Posterior cingulate gyrus (tissue), 11 donors: Measurements from ENCODE around the gene ITPKB.
"Not testable (repeated sequence)": the region's sequence is repeated elsewhere in the genome, so short reads cannot be mapped to it uniquely, and the experiment has no call there.

Source experiments
- DNase-seq, 10 donors: peaks; one replicate each; pipeline versions ENCODE4 v3.0.0 to v3.0.0-alpha.2; 2020 to 2021; ENCODE audit warnings: mixed read lengths in 3 of 10
- intact Hi-C: fragments of 100-400 bp; cut with DNase I; formaldehyde crosslinking; loops from one replicate; pipeline ENCODE4 v1.15.1; 2023

Gene ITPKB

DNA sequence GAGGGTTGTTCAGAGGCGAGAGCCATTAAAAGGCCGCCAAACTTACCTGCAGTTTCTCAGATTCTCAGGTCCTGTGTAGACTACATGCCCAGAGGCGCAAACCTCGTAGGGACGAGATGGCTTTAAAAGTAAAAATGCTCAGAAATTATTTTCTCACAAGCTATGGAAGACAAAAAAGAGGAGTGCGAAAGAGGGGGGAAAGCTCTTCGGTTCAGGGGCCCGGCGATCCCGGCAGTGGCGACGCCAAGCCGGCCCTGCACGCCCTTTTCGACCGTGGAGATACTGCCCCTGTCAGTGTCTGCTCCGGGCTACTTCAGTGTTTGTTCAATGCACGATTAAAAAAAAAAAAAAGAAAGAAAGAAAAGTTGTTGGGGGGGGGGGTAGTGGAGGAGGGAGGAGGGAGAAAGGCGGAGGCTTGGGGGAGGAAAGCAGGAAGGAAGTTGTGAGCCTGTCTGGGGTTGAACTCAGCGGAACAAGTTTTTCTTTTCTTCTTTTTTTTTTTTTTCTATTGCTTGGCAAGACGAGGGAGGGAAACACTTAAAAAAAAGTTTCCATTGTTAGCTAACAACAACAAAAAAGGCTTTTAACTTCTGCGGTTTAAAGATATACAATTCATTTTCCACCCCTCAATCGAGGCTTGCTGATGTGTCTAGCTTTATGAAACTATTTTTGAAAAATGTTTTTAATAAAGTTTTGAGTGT, at the start of gene ITPKB:
ITPKB (minus strand) TSS at position 288 of the 701 bp plus-strand sequence. CDS start 1,824 bp downstream, outside the sequence.
- peak in 3 of 10 donors; percentile 45 to 90 (median 60) for DNase-seq
- intact Hi-C loops = loop anchor here (2.0 to 10.0 kb wide), 3 partner anchors 37 to 86 kb away; no protein-coding TSS in a partner anchor

DNA sequence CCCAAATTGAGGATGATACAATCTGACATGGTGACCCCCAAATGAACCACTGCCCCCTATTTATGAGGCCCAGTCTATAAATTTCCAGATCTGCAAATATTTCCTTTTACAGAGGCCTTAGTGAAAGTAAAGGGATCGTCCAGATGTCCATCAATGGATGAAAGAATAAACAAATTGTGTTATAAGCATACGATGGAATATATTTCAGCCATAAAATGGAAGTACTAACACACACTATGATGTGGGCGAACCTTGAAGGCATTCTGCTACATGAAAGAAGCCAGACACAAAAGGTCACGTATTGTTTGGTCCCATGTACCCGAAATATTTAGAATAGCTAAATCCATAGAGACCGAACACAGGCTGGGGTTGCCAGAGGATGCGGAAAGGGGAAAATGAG, 48.6 kb upstream of the ITPKB start:
- DNase-seq = no peak
- intact Hi-C loops = loop anchor here (5.0 kb wide), 1 partner anchor 35 kb away; no protein-coding TSS in a partner anchor

DNA sequence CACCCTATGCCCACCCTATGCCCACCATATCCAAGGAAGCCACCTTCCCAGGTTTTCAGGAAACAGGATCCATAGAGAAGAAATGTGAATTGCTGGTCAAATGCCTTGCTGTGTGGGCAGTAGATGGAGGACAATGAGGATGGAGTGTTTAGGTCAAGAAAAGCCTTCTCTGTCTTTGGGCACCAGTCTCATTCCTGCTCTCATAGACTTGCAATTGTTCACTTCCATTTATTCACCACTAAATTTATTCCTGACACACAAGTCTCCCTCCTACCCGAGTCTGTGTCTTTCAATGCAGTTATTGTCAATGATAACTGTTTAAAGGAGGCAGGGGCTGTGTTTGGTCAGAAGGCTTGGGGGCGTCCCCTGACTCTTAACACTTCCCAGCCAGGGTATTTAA, 48.0 kb upstream of the ITPKB start:
- DNase-seq = no peak
- intact Hi-C loops = loop anchor here (5.0 kb wide), 1 partner anchor 35 kb away; no protein-coding TSS in a partner anchor

DNA sequence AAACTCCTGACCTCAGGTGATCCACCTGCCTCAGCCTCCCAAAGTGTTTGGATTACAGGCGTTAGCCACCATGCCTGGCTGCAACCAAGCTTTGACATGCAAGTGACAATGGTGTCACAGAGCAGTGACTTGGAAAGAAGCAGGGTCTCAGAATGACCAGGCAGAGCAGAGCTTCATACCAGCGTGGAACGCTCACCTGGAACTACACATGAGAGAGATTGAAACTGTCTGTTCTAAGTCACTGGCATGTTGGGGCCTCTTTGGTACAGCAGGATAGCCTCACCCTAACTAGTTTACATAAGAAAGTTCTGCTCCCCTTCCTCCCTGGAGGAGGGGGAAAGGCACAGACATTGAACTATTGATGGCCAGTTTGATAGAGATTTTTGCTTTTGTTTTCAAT, 47.5 kb upstream of the ITPKB start:
- intact Hi-C loops = loop anchor here (5.0 kb wide), 1 partner anchor 36 kb away; no protein-coding TSS in a partner anchor
- DNase-seq = no peak

DNA sequence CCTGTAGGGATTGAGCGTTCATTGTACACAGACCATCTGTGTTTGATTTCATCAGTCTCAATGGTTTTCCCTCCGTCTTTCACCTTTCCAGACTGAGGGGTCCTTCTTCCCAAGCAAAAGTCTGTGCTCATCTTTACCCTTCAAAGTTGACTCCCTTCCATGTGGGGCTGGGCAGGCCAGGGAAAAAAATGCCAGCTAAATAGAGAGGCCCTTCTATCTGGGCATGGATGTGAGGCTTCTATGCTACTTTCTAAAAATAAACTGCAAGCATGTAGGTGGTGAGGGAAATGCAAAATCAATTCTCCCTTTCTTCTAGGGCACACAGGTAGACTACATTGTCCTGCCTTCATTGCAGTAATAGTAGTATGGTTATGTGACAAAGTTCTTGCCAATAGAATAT, 46.7 kb upstream of the ITPKB start:
- intact Hi-C loops = loop anchor here (5.0 kb wide), 1 partner anchor 36 kb away; no protein-coding TSS in a partner anchor
- no peak for DNase-seq

DNA sequence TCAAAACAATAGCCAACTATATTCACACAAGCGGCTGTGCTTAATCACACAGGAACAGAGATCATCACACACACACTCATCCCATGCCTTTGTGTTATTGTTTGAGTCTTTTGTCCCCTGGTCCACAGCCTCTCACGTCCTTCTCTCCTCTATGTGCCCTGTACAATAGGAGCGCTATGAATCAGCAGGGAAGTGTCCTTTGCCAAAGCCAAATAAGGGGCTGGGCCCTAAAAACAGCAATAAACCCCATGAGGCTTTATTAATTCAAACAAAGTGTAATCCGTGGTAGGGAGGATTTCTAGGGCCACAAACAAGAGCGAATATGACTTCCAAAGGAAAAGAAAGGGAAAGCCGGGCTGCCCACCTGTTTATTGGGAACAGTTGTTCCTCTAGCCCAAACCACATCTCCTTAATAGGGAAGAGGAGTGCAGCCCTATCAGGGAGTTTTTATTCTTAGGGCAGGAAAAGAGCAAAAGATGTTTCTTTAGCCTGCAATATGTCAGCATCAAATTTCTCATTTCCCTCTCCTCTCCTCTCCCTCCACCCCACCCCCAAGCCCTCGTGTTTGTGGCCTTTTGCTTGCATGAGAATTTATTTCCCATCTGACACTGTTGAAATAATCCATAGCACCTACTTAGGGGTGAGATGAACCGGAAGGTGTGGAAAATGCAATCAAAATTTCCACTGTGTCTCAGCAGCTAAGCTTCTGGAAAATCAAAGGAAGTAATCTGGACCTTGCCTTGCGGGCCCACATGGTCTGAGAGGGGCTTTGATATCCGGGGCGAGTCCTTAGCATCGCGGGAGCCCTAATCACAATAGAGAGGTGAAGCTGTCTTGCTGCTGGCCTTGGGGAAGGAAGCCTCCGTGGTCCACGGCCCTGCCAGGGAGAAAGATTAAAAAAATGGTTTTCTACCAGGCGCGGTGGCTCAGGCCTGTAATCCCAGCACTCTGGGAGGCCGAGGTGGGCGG, 45.3 kb upstream of the ITPKB start:
- intact Hi-C loops = loop anchor here (5.0 kb wide), 1 partner anchor 38 kb away; no protein-coding TSS in a partner anchor
- peak in 5 of 10 donors; percentile 14 to 53 (median 33) for DNase-seq

DNA sequence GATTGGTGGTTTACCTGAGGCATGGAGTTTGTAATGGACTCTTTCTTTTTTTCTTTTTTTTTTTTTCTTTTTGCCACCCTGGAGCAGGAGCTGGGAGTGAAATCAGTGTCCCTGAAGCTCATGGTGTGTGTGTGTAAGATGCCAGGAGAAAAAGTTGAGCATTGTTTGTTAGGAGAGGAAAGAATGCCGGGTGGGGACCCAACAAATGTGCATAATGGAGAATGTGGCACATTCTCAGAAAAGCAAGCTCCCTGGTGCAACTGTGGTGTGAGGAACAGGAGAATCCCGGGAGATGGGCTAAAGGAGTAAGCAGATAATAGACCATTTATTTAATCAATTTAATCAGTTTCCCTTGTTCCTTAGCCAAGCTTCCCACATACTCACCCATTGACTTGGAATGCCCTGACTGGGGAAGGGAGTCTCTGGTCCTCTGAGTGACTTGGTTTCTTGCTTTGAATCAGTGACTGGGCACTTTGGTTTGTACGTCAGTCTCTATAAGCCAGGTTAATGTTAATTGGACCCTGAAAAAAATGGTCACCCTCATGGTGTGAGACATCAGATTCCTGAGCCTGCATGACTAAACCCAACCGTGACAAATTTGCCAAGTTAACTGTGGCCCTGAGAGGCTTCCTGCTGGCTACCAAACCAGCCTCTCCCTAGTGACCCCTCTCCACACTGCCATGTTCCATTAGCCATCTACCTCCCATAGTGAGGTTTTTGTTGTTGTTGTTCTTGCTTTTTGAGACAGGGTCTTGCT, 43.9 kb upstream of the ITPKB start:
- intact Hi-C loops = no loop called here
- DNase-seq = no peak

DNA sequence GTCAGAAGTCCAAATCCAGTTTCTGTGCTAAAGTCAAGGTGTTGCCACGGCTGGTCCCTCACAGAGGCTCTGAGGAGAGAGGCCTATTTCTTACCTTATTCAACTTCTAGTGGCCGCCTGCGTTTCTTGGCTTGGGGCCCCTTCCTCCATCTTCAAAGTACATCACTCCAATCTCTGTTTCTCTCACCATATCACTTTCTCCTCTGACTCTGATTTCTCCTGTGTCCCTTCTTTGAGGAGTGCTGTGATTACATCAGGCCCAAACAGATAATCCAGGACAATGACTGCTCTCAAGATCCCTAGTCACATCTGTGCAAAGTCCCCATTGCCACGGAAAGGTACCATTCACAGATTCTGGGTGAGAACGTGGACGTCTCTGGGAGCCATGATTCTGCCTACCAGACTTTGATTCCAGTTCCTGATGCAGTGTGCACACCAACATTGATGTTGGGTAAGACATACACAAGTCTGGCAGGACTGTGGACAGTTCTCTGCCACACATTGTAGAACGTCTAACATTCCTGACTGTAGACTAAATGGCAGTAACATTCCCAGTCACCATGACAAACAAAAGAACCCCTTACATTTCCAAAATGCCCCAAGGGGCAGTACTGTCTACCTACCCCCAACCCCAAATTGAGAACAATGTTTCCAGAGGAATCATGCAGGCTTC, 43.0 kb upstream of the ITPKB start:
- no peak for DNase-seq
- intact Hi-C loops = no loop called here

DNA sequence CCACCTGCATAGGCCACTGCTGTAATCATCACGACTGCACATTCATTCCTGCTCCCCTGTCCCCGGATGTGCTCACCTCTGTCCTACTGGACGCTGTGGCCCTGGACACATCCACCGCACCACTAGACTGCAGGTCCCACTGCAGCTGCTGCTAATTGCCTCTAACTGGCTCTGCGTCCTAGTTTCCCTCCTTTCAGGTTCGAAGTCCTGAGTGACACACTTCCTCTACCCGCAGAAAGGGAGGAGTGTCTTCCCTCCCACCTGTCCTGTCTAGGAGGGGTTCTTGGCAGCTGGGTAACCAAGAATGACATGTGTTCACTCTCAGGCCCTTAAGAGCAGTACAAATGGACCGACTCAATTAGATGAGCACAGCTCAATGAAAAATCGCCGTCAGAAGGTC, 40.5 kb upstream of the ITPKB start:
- intact Hi-C loops = no loop called here
- no peak for DNase-seq

DNA sequence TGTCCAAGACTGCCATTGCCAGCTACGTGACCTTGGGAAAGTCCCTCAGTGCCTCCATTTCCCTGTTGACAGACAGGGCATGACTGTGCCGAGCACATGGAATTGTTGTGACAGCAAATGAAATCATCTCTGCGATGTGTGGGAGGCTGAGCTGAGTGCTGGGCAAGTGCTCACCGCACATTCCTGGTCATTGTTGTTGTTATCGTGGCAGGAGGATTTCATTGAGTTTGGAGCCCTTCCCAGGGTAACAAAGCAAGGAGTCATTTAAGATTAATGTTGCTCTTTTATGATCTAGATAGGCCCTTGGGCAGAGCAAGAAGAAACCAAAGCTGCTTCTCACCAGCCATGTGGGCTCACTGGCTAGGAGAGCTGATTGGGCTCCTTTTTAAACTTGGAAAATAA, 39.6 kb upstream of the ITPKB start:
- intact Hi-C loops = no loop called here
- no peak for DNase-seq

DNA sequence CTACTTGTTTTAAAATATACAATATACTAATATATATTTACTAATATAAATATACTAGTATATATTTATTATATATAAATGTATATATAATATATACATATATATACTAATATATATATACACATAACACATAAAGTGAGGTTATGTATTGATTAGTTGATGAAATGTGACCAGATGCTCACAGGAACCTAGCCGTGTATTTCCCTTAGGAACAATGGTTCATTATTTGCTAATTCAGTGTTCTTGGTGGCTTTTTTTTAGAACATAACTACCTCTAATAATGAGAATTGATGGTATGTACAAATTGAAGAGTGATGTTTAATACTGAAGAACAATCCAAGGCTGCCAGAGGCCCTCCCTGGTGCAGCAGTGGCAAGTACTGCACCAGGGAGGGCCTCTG, 37.9 kb upstream of the ITPKB start:
- intact Hi-C loops = no loop called here

DNA sequence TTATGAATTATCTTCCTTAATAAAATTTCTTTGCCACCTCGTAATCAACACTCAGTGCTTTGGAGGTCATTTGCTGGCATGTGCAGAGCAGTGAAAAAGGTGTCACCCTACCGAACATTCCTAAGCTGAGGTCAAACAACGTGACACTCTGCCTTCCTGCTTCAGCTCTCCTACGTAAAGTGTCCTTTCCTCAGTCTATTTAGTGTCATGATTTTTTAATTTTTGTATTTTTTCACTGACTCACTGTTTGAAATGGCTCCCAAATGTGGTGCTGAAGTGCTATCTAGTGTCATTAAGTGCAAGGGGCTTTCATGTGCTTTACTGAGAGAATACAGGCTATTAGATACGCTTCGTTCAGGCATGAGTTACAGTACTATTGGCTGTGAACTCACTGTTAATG, 37.0 kb upstream of the ITPKB start:
- intact Hi-C loops = no loop called here
- DNase-seq = no peak

More for the DNA sequence above, 37.9 kb upstream of the ITPKB start:
- no peak for DNase-seq

DNA sequence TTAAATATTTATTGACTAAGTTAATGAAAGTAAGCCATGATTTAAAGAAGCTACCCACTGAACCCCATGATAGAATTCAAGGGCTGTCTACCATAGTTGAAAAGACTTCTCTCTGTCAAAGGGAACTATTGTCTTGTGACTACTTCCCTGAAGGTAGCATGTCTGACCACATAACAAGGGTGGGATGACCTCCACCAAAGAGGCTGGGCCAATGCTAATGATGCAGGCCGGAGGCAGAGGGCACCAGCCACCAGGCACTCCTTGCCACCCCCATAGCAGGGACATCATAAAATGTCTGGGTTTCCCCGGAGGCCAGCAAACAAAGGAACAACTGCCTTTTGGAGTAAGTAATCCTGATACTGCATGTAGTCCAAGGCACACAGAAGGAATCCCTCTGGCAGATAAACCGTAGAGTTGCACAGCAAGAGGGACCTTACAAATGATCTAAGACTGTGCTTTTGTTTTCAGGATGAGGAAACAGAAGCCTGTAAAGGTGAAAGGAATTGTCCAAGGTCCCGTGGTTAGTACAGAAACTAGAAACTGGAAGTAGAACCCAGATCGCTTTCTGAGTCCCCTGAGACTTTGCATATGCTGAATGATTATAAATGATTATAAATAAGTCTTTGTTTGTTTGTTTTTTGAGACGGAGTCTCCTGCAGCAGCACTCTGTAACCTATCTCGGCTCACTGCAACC, 33.5 kb upstream of the ITPKB start:
- no peak for DNase-seq
- intact Hi-C loops = no loop called here

DNA sequence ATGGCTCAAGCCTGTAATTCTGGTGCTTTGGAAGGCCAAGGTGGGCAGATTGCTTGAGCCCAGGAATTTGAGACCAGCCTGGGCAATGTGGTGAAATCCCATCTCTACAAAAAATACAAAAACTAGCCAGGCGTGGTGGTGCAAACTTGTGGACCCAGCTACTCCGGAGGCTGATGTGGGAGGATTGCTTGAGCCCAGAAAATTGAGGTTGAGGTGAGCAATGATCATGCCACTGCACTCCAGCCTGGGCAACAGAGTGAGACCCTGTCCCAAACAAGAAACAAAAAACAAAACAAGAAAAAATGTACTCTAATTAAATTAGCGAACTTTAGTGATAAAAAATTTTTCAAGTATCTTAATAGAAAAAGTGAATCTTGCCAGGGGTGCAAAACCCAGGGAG, 28.1 kb upstream of the ITPKB start:
- DNase-seq, intact Hi-C loops: not testable (repeated sequence)

DNA sequence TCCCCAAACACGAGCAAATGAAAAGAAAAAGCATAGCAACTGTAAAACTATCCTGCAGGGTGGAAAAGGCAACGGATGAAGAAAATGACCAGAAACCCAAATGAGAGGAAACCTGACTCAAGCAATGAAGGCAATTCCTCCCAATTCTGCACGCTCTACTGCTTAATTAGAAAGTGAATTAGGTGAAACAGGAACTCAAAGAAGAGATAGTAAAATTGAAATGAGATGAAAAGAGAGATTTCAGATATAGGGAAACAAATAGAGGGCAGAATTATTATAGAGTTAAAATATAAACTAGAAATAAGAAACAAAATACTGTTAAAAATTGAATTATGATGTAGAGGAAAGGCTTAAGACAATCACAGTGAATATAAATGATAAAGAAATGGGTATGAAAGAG, 27.5 kb upstream of the ITPKB start:
- intact Hi-C loops = no loop called here
- DNase-seq = no peak

DNA sequence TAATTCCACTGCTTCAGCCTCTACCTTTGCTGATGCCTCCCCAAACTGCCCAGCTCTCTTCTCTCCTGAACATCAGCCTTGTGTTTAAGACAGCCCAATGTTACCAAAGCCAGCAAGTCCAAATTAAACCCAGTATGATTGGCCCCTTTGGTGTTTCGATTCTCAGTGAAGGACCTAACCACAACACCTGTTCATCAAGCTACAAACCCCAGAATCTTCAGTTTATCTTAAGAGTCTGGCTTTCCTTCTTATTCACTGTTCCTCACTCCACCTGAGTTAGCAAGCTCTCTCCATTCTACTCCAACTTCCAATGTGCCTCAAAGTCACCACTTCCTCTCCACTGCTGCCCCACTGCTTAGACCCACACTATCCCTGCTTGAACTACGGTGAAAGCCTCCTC, 25.5 kb upstream of the ITPKB start:
- intact Hi-C loops = no loop called here
- no peak for DNase-seq

DNA sequence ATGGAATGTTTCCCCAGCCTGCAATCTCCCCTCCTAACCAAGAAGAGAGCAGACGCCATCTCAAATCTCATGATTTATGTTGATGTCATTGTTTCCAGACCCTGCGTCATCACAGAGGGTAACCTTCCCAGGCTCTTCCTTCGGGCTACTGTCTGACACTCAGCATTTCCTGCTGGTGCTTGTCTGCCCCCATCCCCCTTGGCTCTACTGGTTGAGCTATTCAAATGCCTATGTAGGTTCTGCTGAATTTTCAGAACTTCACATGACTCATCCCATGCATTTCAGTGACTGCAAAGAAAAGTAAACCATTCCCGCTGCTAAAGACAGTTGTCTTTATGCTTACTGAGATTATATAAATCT, 24.8 kb upstream of the ITPKB start:
- DNase-seq = no peak
- intact Hi-C loops = no loop called here

DNA sequence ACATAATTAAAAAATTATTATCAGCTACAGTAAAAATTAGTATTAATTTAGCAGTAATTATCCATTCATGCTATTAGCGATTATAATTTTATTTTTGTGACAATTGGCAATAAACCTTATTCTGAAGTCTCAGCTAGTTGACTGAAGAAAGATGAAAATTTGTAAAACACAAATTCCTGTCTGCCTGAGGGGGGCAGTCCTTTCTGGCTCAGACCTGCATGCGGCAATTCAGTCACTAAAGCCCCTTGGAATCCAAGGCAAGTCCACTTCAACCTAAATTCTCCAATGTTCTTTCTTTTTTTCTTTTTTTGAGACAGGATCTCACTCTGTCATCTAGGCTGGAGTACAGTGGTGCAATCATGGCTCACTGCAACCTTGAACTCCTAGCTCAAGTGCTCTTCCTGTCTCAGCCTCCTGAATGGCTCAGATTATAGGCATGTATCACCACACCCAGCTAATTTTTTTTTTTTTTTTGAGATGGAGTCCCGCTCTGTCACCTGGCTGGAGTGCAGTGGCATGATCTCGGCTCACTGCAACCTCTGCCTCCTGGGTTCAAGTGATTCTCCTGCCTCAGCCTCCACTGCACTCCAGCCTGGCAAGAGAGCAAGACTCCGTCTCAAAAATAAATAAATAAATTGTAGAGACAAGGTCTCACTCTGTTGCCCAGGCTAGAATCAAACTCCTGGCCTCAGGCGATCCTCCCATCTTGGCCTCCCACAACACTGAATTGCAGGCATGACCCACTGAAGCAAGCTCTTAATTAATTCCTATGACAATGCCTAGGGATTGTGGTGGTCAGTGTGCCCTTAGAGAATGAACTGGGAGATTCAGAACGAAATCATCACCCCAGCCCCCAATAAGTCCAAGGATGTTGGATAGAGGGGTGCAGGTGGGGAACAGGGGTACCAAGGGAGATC, 24.2 kb upstream of the ITPKB start:
- DNase-seq = no peak
- intact Hi-C loops = no loop called here
